CD14-positive monocyte (primary cell): ENCODE results near the gene OBSCN. TPM values are rescaled to one million over a fixed set of nuclear protein-coding genes. Genes with fewer than 3 reads are reported as not detected.

Experiments
- DNase-seq, 3 donors: peaks; one replicate each; pipeline ENCODE4 v3.0.0-alpha.2; 2011 to 2022
- H2AFZ ChIP-seq: 2 replicates; pipeline ENCODE4 v1.6.0; 2012; ENCODE audit warnings: mild to moderate bottlenecking, low read depth, low read length, inconsistent platforms; ENCODE audit not compliant: insufficient read depth, poor library complexity, severe bottlenecking
- H3K27ac ChIP-seq, 2 donors: 1 replicate in 1 of 2; 2 replicates in 1 of 2; pipeline ENCODE4 v1.5.1; 2012 to 2013; ENCODE audit warnings: low read length in 2 of 2, control low read depth in 1 of 2, inconsistent platforms in 1 of 2, low read depth in 1 of 2, mild to moderate bottlenecking in 1 of 2
- H3K27me3 ChIP-seq, 2 donors: one replicate each; pipeline versions ENCODE4 v1.6.0 to v1.6.1; 2011 to 2013; ENCODE audit warnings: low read length in 2 of 2; ENCODE audit not compliant: control insufficient read depth in 2 of 2, insufficient read depth in 2 of 2
- H3K36me3 ChIP-seq, 2 donors: replicated peaks in 1 of 2; 1 replicate in 1 of 2; 2 replicates in 1 of 2; pipeline versions ENCODE4 v1.5.1 to v1.6.1; 2012 to 2013; ENCODE audit warnings: low read length in 2 of 2, control low read depth in 1 of 2, inconsistent platforms in 1 of 2, mild to moderate bottlenecking in 1 of 2; ENCODE audit not compliant: insufficient read depth in 2 of 2, control insufficient read depth in 1 of 2
- H3K4me1 ChIP-seq, 2 donors: 1 replicate in 1 of 2; 2 replicates in 1 of 2; pipeline versions ENCODE4 v1.5.1 to v1.6.1; 2012 to 2013; ENCODE audit warnings: low read length in 2 of 2, control low read depth in 1 of 2, inconsistent platforms in 1 of 2, mild to moderate bottlenecking in 1 of 2, moderate library complexity in 1 of 2; ENCODE audit not compliant: insufficient read depth in 2 of 2, control insufficient read depth in 1 of 2
- H3K4me2 ChIP-seq: replicated peaks from 2 replicates; pipeline ENCODE3; 2012; ENCODE audit warnings: low read length, moderate library complexity, mild to moderate bottlenecking; ENCODE audit not compliant: poor library complexity, severe bottlenecking; ENCODE audit errors: extremely low read depth
- H3K4me3 ChIP-seq, 3 experiments: fragments of 200-600 bp in 1 of 3; sonication (generic) in 1 of 3; replicated peaks in 1 of 3; 1 replicate in 2 of 3; 2 replicates in 1 of 3; pipeline ENCODE4 v1.5.1; 2011 to 2013; ENCODE audit warnings: low read length in 3 of 3, mild to moderate bottlenecking in 3 of 3, control low read depth in 2 of 3, low read depth in 2 of 3, inconsistent platforms in 1 of 3, moderate library complexity in 1 of 3
- H3K79me2 ChIP-seq: 2 replicates; pipeline ENCODE4 v1.6.0; 2012; ENCODE audit warnings: mild to moderate bottlenecking, control low read depth, inconsistent platforms, low read length, moderate library complexity; ENCODE audit not compliant: insufficient read depth
- H3K9ac ChIP-seq: 2 replicates; pipeline ENCODE4 v1.6.0; 2017; ENCODE audit warnings: low read length, mild to moderate bottlenecking; ENCODE audit not compliant: insufficient read depth, poor library complexity, severe bottlenecking
- H3K9me3 ChIP-seq, 2 donors: replicated peaks in 1 of 2; 1 replicate in 1 of 2; 2 replicates in 1 of 2; pipeline versions ENCODE4 v1.5.1 to v1.6.1; 2012 to 2013; ENCODE audit warnings: low read length in 2 of 2, control low read depth in 1 of 2; ENCODE audit not compliant: control insufficient read depth in 1 of 2, insufficient read depth in 1 of 2
- H4K20me1 ChIP-seq: 2 replicates; pipeline ENCODE4 v1.6.0; 2012; ENCODE audit warnings: mild to moderate bottlenecking, low read length, control low read depth, moderate library complexity; ENCODE audit not compliant: insufficient read depth
- H3K27ac Mint-ChIP-seq, 7 donors: one replicate each; pipeline ENCODE4 v1.8.0; 2020; ENCODE audit warnings: mild to moderate bottlenecking in 7 of 7, mixed read lengths in 7 of 7, moderate library complexity in 6 of 7, inconsistent platforms in 2 of 7
- H3K27me3 Mint-ChIP-seq, 3 donors: one replicate each; pipeline ENCODE4 v1.8.0; 2021 to 2022; ENCODE audit warnings: low read depth in 3 of 3, mild to moderate bottlenecking in 3 of 3, mixed read lengths in 3 of 3, moderate library complexity in 3 of 3, inconsistent platforms in 1 of 3
- H3K36me3 Mint-ChIP-seq, 2 donors: one replicate each; pipeline ENCODE4 v1.8.0; 2020; ENCODE audit warnings: mixed read lengths in 2 of 2, inconsistent platforms in 1 of 2, mild to moderate bottlenecking in 1 of 2
- H3K4me1 Mint-ChIP-seq: one replicate; pipeline ENCODE4 v1.8.0; 2020; ENCODE audit warnings: mild to moderate bottlenecking, mixed read lengths
- H3K4me3 Mint-ChIP-seq, 2 donors: one replicate each; pipeline ENCODE4 v1.8.0; 2020; ENCODE audit warnings: mild to moderate bottlenecking in 2 of 2, mixed read lengths in 2 of 2, moderate library complexity in 1 of 2
- H3K9me3 Mint-ChIP-seq, 7 donors: one replicate each; pipeline ENCODE4 v1.8.0; 2020 to 2022; ENCODE audit warnings: mixed read lengths in 7 of 7, mild to moderate bottlenecking in 6 of 7, moderate library complexity in 6 of 7, inconsistent platforms in 2 of 7
- CTCF ChIP-seq: fragments of 200-600 bp; IDR thresholded peaks from one replicate; pipeline ENCODE4 v1.8.0; 2022; ENCODE audit warnings: antibody characterized with exemption, mild to moderate bottlenecking
- WGBS: methylation state at CpG from one replicate; pipeline ENCODE4 v1.1.5; 2013; ENCODE audit warnings: missing lambda C conversion rate; ENCODE audit not compliant: insufficient coverage; 5-methylcytosine and 5-hydroxymethylcytosine counted together
- intact Hi-C, 2 donors: fragments of 100-400 bp; cut with micrococcal nuclease; formaldehyde crosslinking; loops; one replicate each; pipeline versions ENCODE4 v1.15.0 to v1.15.1; 2023
- polyA plus RNA-seq, 3 donors: library from polyadenylated mRNA; depleted of rRNA in 1 of 3; unstranded in 2 of 3; stranded (reverse) in 1 of 3; fragments of 300-500 nt in 2 of 3; fragments of >200 nt in 1 of 3; fragmentation: Illumina TruSeq in 2 of 3; gene quantifications; 1 replicate in 2 of 3; 2 replicates in 1 of 3; pipeline ENCODE4 v1.2.3, GENCODE V29; 2012 to 2021

The OBSCN gene
- polyA plus RNA-seq, 3 donors: 0.57 to 1.5 (median 0.76) TPM

GRCh38 chr1:228316589-228317387, 108.9 kb downstream of the OBSCN start:
- Mint-ChIP-seq H3K9me3 (peaks cover 0 to 20% (median 4%) of the 10 kb centered on the region in 7 donors), H3K36me3 (no peaks in the 10 kb centered on the region), H3K27me3 (peaks cover 0 to 1% (median 0%) of the 10 kb centered on the region in 3 donors), H3K27ac (no peak overlapping the region), H3K4me3 (no peak overlapping the region), H3K4me1 (no peaks in the 10 kb centered on the region)
- WGBS: 95% methylated on average over 44 of the region's 47 CpGs
- no peak overlapping the region for H3K4me3 ChIP-seq
- no peaks in the 10 kb centered on the region for H3K4me1 ChIP-seq
- no peaks in the 10 kb centered on the region for H3K27me3 ChIP-seq
- H2AFZ ChIP-seq: no peak overlapping the region
- H3K9ac ChIP-seq: no peak overlapping the region
- no peak for TF ChIP-seq CTCF
- H3K79me2 ChIP-seq: no peaks in the 10 kb centered on the region
- no peak for DNase-seq
- peaks cover 21 to 41% of the 10 kb centered on the region in 2 donors for H3K9me3 ChIP-seq
- no peak overlapping the region for H3K27ac ChIP-seq
- no peaks in the 10 kb centered on the region for H3K36me3 ChIP-seq
- no peak overlapping the region for H3K4me2 ChIP-seq
- H4K20me1 ChIP-seq: no peaks in the 10 kb centered on the region
- intact Hi-C loops: no loop called here

GRCh38 chr1:228317411-228317828, 109.6 kb downstream of the OBSCN start:
- DNase-seq: no peak
- 85% methylated on average over 13 of the region's 14 CpGs for WGBS

More at GRCh38 chr1:228317411-228317828, 109.6 kb downstream of the OBSCN start:
- TF ChIP-seq CTCF: no peak
- Histone ChIP-seq H3K36me3 (no peaks in the 10 kb centered on the region), H3K9me3 (peaks cover 15 to 37% of the 10 kb centered on the region in 2 donors), H2AFZ (no peak overlapping the region), H3K4me1 (no peaks in the 10 kb centered on the region), H3K4me3 (no peak overlapping the region), H3K79me2 (no peaks in the 10 kb centered on the region), H3K27ac (no peak overlapping the region), H3K27me3 (no peaks in the 10 kb centered on the region), H4K20me1 (no peaks in the 10 kb centered on the region), H3K9ac (no peak overlapping the region), H3K4me2 (no peak overlapping the region)
- no peak overlapping the region for H3K27ac Mint-ChIP-seq
- H3K4me1 Mint-ChIP-seq: no peaks in the 10 kb centered on the region
- no peaks in the 10 kb centered on the region for H3K36me3 Mint-ChIP-seq
- no peak overlapping the region for H3K4me3 Mint-ChIP-seq
- H3K9me3 Mint-ChIP-seq: peaks cover 0 to 17% (median 4%) of the 10 kb centered on the region in 7 donors
- H3K27me3 Mint-ChIP-seq: peaks cover 0 to 1% (median 0%) of the 10 kb centered on the region in 3 donors
- intact Hi-C loops: no loop called here
